Fibroblast of lung (primary cell): ENCODE results near the gene WDFY2. TPM values are rescaled to one million over a fixed set of nuclear protein-coding genes. Genes with fewer than 3 reads are reported as not detected.
A peak's percentile ranks its signal among the peaks of the same experiment; 100 is the strongest.

Source experiments
- DNase-seq, 2 donors: peaks; one replicate each; pipeline versions ENCODE4 v3.0.0 to v3.0.0-alpha.2; 2010; ENCODE audit warnings: low read depth in 2 of 2
- H2AFZ ChIP-seq: 2 replicates; pipeline ENCODE4 v1.5.1; 2012; ENCODE audit warnings: low read length, control low read depth, inconsistent platforms
- H3K27ac ChIP-seq: 2 replicates; pipeline ENCODE4 v1.5.1; 2011; ENCODE audit warnings: low read length, control low read depth; ENCODE audit not compliant: insufficient read depth
- H3K27me3 ChIP-seq: 2 replicates; pipeline ENCODE4 v1.5.1; 2011; ENCODE audit warnings: mild to moderate bottlenecking, low read length; ENCODE audit not compliant: control insufficient read depth, insufficient read depth
- H3K36me3 ChIP-seq: 2 replicates; pipeline ENCODE4 v1.5.1; 2011; ENCODE audit warnings: low read length; ENCODE audit not compliant: control insufficient read depth, insufficient read depth
- H3K4me1 ChIP-seq: 2 replicates; pipeline ENCODE4 v1.5.1; 2011; ENCODE audit warnings: low read length; ENCODE audit not compliant: control insufficient read depth, insufficient read depth; ENCODE audit errors: extremely low read depth
- H3K4me2 ChIP-seq: 2 replicates; pipeline ENCODE4 v1.5.1; 2011; ENCODE audit warnings: low read length, control low read depth; ENCODE audit not compliant: insufficient read depth; ENCODE audit errors: extremely low read depth
- H3K4me3 ChIP-seq, 4 experiments: fragments of 200-600 bp in 1 of 4; sonication (generic) in 1 of 4; replicated peaks in 1 of 4; 2 replicates each; pipeline ENCODE4 v1.5.1; 2011 to 2016; ENCODE audit warnings: low read length in 4 of 4, low read depth in 3 of 4, mild to moderate bottlenecking in 3 of 4, control low read depth in 2 of 4, inconsistent platforms in 1 of 4, mixed read lengths in 1 of 4; ENCODE audit not compliant: insufficient read depth in 1 of 4; ENCODE audit errors: control extremely low read depth in 1 of 4
- H3K79me2 ChIP-seq: 2 replicates; pipeline ENCODE4 v1.5.1; 2012; ENCODE audit warnings: mild to moderate bottlenecking, low read length, inconsistent platforms; ENCODE audit not compliant: control insufficient read depth, insufficient read depth
- H3K9ac ChIP-seq: 2 replicates; pipeline ENCODE4 v1.5.1; 2011; ENCODE audit warnings: mild to moderate bottlenecking, low read length, control low read depth; ENCODE audit not compliant: insufficient read depth
- H3K9me3 ChIP-seq: 2 replicates; pipeline ENCODE4 v1.5.1; 2012; ENCODE audit warnings: low read depth, low read length; ENCODE audit not compliant: control insufficient read depth, insufficient read depth
- H4K20me1 ChIP-seq: 2 replicates; pipeline ENCODE4 v1.5.1; 2011; ENCODE audit warnings: low read length; ENCODE audit not compliant: control insufficient read depth, insufficient read depth; ENCODE audit errors: extremely low read depth
- EZH2 ChIP-seq: IDR thresholded peaks from 2 replicates; pipeline ENCODE4 v1.5.1; 2012; ENCODE audit warnings: low read length, control low read depth, mild to moderate bottlenecking; ENCODE audit errors: missing control alignments
- polyA plus RNA-seq, 2 donors: library from polyadenylated mRNA; depleted of rRNA in 1 of 2; stranded (reverse) in 1 of 2; unstranded in 1 of 2; fragments of >200 nt; gene quantifications; 2 replicates each; pipeline ENCODE4 v1.2.1, GENCODE V29; 2011 to 2012; ENCODE audit warnings: missing spikeins in 1 of 2
- total RNA-seq: library from RNA; depleted of rRNA; stranded (reverse); fragments of >200 nt; gene quantifications from 2 replicates; pipeline ENCODE4 v1.2.1, GENCODE V29; 2014
- TF ChIP-seq, protein P1 (sequence below), 2 donors: IDR thresholded peaks in 1 of 2; conservative IDR thresholded peaks in 1 of 2; 1 replicate in 1 of 2; 2 replicates in 1 of 2; pipeline ENCODE4 v1.5.1; 2011 to 2012; ENCODE audit warnings: low read length in 2 of 2, control low read depth in 1 of 2, inconsistent platforms in 1 of 2, low read depth in 1 of 2, mild to moderate bottlenecking in 1 of 2

WDFY2 gene
- total and polyA plus RNA-seq, 2 donors (not counting 1 experiment from before 2014, with no cell fraction given): 4.9 to 9.2 TPM

DNA sequence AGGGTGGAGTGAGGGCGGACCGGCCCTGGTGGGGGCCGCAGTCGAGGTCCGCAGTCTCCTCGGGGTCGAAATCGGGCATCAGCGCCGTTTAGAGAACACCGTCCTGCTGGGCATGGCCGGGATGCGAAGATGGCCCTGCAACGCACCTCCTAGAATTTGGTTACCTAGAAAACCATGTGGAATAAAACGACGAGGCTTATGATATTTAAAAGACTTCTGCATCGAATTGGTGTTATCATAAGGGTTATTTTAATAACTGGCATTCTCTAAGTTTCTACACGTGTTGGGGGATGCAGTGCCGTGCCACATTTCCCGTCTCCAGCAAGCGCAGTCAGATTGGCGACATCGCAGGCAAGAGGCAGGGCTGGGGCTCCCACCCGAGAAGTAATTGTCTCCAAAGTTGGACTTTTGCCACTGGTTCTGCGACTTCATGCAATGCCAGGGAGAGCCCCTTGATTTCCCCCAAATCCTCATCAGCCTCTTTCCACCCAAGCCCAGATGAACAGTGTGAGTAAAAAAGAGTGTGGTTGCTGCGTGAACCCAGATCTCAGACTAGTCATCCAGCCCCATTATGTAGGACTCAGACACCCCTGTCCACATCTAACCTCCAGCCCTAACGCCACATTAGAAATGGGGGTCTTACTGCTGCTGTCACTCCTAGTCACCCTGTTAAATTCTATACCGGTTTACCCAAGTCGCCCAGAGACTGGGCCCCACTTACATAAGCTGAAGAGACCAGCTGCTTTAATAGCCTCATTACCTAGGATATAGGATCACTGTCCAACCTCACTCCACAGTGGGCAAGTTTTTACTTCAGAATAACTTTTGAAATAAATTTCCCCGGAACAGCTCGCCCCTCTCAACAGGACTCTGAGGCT lies 220.3 kb downstream of the WDFY2 start:
- Histone ChIP-seq H3K27me3 (no peaks in the 10 kb centered on the region), H3K9ac (peak overlapping the region; percentile 97), H3K4me3 (peak overlapping the region; percentile 68 to 77 (median 70)), H3K4me2 (peak overlapping the region; percentile 85), H3K27ac (peak overlapping the region; percentile 88), H3K4me1 (peaks cover 17% of the 10 kb centered on the region), H3K79me2 (no peaks in the 10 kb centered on the region), H3K9me3 (no peaks in the 10 kb centered on the region), H4K20me1 (no peaks in the 10 kb centered on the region), H3K36me3 (no peaks in the 10 kb centered on the region), H2AFZ (peak overlapping the region; percentile 65)
- DNase-seq: peak in 1 of 2 donors; percentile 14
- TF ChIP-seq, protein P1, sequence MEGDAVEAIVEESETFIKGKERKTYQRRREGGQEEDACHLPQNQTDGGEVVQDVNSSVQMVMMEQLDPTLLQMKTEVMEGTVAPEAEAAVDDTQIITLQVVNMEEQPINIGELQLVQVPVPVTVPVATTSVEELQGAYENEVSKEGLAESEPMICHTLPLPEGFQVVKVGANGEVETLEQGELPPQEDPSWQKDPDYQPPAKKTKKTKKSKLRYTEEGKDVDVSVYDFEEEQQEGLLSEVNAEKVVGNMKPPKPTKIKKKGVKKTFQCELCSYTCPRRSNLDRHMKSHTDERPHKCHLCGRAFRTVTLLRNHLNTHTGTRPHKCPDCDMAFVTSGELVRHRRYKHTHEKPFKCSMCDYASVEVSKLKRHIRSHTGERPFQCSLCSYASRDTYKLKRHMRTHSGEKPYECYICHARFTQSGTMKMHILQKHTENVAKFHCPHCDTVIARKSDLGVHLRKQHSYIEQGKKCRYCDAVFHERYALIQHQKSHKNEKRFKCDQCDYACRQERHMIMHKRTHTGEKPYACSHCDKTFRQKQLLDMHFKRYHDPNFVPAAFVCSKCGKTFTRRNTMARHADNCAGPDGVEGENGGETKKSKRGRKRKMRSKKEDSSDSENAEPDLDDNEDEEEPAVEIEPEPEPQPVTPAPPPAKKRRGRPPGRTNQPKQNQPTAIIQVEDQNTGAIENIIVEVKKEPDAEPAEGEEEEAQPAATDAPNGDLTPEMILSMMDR (conservative IDR thresholded peaks at IDR 0.05 in 1 of 2, IDR thresholded peaks at IDR 0.05 in 1 of 2; ENCODE audit: low read depth in 1 of 2, low read length in 2 of 2): no peak
- TF ChIP-seq EZH2: peak; percentile 34

DNA sequence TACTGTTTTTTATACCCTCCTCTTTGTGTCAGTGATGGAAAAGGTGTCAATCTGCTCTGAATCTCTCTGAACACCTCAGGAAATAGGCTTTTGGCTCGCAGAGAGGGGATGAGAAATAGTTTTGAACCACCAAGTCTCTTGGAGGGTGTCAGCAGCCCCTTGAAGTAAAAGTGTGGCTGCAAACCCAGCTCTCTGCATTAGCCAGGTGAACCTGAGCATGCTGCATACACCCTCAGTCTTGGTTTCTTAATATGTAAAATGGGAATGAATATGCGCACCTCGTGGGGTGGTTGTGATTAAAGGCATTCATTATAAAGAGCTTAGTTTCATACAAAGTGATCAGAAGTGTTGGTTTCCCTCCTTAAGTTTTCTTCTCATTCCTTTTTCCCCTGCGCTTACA lies 221.1 kb downstream of the WDFY2 start:
- no peaks in the 10 kb centered on the region for H3K9me3 ChIP-seq
- no peak overlapping the region for H2AFZ ChIP-seq
- H3K9ac ChIP-seq: no peak overlapping the region
- H3K4me2 ChIP-seq: no peak overlapping the region
- DNase-seq: no peak
- peaks cover 17% of the 10 kb centered on the region for H3K4me1 ChIP-seq
- no peak overlapping the region for H3K4me3 ChIP-seq
- TF ChIP-seq, protein P1 (conservative IDR thresholded peaks at IDR 0.05 in 1 of 2, IDR thresholded peaks at IDR 0.05 in 1 of 2; ENCODE audit: low read depth in 1 of 2, low read length in 2 of 2): no peak
- TF ChIP-seq EZH2: no peak
- no peaks in the 10 kb centered on the region for H3K27me3 ChIP-seq
- H3K79me2 ChIP-seq: no peaks in the 10 kb centered on the region
- H4K20me1 ChIP-seq: no peaks in the 10 kb centered on the region
- no peak overlapping the region for H3K27ac ChIP-seq
- no peaks in the 10 kb centered on the region for H3K36me3 ChIP-seq

DNA sequence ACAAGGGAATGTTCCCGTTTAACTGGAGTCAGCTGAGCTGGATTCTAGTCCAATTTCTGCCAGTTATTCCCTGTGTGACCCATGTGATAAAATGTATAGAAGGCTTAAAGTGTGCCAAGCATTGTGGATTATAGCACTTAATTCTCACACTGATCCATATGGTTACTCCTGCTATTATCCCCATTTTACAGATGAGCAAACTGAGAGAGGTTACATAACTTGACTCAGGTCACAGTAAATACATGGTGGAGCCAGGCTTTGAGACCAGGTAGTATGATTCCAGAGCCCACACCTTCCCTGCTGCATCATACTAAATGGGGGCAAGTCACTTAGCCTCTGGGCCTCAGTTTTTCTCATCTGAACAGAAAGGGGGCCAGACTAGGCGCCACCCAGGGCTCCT lies 221.7 kb downstream of the WDFY2 start:
- Histone ChIP-seq H3K27me3 (no peaks in the 10 kb centered on the region), H3K79me2 (no peaks in the 10 kb centered on the region), H4K20me1 (no peaks in the 10 kb centered on the region), H3K36me3 (no peaks in the 10 kb centered on the region), H2AFZ (no peak overlapping the region), H3K27ac (no peak overlapping the region), H3K9me3 (no peaks in the 10 kb centered on the region), H3K4me3 (no peak overlapping the region), H3K4me2 (no peak overlapping the region), H3K9ac (no peak overlapping the region), H3K4me1 (peaks cover 17% of the 10 kb centered on the region)
- TF ChIP-seq, protein P1 (conservative IDR thresholded peaks at IDR 0.05 in 1 of 2, IDR thresholded peaks at IDR 0.05 in 1 of 2; ENCODE audit: low read depth in 1 of 2, low read length in 2 of 2): no peak
- TF ChIP-seq EZH2: no peak
- no peak for DNase-seq
